ENCODE results near the gene LARGE1.

Gene LARGE1

DNA sequence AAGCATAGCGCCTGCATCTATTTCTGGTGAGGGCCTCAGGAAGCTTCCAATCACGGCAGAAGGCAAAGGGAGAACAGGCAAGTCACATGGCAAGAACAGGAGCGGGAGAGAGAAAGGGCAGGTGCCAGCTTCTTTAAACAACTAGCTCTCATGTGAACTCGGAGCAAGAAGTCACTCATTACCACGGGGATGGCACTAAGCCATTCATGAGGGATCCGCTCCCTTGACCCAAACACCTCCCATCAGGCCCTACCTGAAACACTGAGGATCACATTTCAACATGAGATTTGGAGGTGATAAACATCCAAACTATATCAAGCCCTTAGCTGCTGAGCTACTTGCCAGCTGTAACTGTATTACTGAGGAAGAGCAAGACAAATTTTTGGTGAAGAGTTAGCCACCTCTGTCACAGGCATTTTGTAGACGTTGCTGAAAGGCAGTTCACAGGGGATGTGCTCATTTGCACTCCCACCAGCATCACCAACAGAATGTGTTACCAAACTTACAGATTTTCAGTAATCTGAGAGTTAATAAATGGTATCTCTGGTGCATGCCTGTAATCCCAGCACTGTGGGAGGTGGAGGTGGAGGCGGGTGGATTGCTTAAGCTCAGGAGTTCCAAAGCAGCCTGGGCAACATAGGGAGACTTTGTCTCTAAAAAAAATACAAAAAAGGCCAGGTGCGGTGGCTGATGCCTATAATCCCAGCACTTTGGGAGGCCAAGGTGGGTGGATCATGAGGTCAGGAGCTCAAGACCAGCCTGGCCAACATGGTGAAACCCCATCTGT lies 398.2 kb downstream of the LARGE1 start:
- DNase-seq (ENCODE audit: low read depth, low spot score): no peak

DNA sequence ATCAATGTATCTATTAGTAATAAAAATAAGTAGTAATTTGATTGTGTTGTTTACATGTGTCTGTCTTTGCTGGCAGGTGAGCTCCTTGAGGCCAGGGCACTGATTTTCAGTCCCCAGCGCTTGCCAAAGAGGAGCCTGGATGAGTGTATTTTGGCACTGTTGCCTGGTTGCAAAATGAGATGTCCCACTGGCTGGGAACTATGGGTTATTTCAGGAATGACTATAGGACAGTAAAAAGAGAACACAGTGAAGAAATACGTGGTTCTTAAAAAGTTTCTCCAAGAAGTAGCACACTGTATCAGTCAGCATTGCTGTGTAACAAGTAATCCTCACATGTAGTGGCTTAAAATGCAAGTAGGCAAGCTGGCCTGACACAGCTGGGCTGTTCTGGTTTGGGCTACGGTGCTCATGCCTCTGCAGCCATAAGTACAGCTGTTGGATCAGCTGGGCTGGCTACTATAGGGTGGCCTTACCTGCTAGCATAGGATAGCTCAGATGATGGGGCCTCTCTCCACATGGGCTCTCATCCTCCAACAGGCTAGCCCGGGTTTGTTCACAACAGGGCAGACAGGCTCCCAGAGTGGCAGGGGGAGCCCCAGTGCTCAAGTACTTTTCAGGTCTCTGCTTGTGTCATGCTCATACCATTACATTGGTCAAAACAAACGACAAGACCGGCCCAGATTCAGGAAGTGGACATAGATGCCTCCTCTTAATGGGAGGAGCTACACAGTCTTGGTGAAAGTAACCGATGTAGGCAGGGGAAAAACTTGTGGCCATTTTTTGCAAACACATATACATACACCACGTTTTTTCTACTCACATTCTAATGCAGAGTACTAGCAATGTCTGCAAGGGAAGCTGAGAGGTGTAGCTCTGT lies 399.1 kb downstream of the LARGE1 start:
- DNase-seq (ENCODE audit: low read depth, low spot score): no peak

DNA sequence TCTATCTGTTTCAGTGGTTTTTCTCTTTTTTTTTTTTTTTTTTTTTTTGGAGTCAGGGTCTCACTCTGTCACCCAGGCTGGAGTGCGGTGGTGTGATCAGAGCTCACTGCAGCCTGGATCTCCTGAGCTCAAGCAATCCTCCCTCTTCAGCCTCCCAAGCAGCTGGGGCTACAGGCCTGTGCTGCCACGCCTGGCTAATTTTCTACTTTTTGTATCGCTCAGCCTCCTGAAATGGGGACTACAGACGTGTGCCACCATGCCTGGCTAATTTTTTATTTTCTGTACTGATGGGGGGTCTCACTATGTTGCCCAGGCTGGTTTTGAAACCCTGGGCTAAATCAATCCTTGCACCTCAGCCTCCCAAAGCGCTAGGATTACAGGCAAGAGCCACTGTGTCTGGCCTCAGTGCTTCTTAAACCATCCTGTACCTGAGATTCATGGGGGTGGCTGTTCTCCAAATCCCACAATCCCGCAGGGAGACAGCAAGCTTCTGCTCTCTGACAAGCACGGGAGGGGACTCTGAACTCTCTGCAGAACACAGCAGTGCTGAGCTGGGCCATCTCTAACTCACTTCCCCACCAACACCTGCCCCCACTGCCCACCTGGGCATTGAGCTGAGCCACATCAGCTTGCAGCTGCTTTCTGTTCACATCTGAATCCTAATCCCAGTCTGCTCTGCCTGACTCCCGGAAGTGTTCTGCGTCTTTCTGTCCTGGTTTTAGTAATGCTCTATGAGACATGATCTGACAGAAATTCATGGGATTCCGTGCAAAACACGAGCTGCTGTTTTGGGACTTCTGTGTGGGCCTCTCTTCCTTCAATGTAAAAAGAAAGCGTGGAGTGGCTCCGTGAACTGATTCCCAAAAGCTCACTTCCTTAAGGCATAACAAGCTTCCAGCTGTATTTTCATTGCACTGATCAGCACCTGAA lies 400.0 kb downstream of the LARGE1 start:
- DNase-seq (ENCODE audit: low read depth, low spot score): no peak

DNA sequence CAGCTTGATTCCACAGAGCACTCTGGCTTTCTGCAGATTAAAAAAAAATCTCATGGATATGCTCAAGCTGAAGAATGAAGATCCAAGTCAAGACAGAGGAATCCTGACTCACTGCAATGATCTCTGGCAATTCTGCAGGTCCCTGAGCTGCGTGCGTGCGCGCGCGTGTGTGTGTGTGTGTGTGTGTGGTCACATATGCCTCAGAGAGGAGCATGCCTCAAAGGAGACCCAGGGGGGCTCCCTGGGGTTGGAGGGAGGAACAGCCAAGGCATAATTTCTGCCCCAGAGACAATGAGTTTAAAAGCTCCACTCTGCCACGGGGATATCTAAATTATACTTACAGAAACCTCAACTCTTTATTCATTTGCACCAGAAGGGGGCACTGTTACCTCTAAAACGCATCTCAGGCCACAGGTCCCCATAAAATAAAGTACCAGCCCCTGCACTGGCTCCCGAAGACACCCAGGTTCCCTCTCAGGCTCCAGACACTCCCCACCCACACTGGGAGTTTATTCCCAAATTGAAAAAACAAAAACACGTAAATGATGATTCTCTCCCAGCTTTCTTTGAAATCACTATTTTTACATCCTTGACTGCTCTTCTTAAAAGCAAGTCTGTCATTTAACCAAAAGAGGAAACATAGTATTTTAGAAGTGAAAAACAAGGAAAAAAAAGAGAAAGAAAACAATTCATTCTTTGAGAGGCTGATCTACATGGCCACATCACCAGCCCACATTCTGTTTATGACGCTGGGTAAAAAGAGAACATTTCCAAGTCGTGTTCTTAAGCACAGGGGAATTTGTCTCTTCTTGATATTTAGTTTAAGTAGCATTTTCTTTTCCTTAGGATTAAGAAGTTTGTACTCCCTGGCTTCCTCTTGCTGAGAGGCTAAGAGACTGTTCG lies 401.0 kb downstream of the LARGE1 start:
- no peak for DNase-seq (ENCODE audit: low read depth, low spot score)

DNA sequence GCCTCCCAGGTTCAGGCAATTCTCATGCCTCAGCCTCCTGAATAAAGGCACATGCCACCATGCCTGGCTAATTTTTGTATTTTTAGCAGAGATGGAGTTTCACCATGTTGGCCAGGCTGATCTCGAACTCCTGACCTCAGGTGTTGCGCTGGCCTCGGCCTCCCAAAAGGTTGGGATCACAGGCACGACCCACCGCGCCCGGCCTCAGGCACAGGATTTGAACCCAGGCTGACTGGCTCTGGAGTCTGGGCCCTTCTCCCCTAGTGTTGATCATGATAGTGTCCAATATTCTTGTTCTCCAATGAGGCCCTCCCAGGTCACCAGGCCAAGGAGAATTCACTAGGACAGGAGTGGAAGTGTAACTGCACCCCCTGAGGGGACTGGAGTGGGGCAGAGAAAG lies 401.9 kb downstream of the LARGE1 start:
- no peak for DNase-seq (ENCODE audit: low read depth, low spot score)

DNA sequence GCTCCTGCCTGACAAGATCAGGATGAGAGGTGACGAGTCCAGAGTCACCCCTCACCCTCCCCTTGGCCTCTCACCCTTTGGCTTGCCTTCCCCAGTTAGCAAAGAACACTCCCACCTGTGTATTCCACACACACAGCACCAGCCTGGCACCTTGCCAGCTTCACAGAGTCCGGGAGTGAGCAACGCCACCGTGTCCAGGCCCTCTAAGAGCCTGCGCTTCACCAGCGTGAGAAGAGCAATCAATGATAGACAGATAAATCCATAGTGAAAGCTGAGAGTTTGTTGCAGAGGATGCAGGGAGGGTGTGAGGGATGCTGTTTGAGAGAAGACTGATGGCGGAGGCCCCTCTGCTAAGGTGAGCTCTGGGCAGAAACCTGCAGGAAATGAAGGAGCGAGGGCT lies 404.5 kb downstream of the LARGE1 start:
- DNase-seq (ENCODE audit: low read depth, low spot score): no peak

DNA sequence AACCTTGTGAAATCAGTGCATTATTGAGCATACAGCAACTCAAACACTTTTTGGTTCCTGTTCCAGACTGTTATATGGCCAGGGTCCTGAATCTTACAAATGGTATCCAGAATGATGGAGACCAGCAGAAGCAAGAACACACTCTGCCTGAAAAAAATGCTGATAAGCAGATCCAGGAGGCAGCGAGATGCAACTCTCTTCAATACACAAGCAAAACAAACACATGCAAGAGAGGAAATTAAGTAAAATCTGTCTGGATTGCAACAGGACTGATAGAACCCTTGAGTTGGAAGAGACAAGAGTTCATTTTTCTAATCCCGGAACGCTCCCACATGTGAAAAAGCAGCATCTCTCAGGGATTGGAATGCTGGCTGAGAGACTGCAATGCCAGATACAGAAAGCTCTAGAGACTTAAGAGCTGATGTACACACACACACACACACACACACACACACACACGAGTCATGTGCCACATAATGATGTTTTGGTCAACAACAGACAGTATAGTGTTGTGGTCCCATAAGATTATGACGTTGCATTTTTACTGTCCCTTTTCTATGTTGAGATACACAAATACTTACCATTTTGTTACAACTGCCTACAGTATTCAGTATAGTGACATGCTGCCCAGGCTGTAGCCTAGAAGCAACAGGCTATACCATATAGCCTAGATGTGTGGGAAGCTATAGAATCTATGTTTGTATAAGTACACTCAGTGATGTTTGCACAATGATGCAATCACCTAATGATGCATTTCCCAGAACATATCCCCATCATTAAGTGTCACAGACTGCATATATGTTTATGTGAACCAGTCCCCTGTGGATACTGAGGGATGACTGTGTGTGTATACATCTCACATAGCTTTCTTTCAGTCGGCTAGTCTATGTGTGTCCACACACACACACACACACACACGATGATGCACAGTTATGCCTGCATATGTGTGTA lies 406.6 kb downstream of the LARGE1 start:
- DNase-seq (ENCODE audit: low read depth, low spot score): no peak

DNA sequence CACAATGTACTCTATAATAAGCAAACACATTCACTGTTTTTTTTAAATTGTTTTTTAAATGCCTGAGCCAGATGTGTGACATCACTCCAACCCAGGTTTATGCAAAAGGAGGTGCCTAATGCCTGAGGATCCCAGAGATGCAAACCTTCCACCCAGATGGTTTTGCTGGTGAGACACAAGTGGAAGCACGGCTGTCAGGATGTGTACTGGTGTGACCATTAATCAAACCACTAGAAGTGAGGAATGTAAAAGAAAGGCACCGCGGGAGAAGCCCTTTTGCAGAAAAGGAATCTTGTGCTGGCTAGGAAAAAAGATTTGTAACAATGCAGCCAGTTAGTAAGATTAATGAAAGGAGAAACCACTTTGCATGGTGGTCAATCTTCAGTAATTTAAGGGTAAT lies 407.4 kb downstream of the LARGE1 start:
- DNase-seq (ENCODE audit: low read depth, low spot score): no peak

DNA sequence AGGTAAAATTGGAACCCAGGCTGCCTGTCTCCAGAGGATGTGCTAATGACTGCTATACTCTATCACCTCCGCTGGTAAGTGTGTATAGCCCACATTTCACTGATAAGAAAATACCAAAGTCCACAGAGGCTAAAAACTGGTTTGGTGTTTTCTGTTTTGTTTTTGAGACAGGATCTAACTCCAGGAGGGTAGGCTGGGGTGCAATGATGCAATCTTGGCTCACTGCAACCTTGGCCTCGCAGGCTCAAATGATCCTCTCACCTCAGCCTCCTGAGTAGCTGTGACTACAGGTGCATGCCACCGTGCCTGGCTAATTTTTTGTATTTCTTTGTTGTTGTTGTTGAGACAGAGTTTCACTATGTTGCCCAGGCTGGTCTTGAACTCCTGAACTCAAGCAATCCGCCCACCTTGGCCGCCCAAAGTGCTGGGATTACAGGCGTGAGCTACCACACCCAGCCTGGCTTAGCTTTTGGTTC lies 409.8 kb downstream of the LARGE1 start:
- DNase-seq (ENCODE audit: low read depth, low spot score): no peak

DNA sequence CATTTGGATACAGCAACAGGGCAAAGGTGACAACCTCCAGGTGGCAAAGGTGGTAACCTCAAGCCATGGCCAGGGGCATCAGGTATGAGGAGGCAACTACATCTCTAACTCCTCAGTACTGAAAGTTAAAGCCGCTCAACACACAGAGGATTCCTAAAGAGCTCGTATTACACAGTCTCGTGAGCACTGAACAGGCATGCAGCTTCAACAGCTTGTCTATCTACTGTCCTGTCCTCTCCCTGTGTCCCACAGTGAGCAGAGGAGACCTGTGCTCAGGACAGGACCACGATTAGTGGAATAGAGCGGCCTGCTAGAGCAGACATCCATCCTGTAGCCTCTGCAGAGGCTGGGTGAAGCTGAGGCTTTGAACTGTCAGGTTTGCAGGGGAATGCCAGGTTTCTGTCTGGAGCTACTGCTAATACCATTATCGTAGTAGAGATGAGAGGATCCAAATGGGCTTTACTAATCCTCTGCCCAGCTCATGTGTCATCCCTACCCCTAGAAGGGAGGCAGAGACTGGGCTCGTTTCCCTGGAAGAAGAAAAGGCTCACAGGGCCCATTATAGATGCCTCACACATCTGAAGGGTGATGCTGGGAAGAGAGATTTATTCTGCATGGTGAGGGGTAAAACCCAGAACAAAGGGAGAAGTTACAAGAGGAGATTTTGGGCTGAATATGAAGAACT lies 415.2 kb downstream of the LARGE1 start:
- no peak for DNase-seq (ENCODE audit: low read depth, low spot score)

DNA sequence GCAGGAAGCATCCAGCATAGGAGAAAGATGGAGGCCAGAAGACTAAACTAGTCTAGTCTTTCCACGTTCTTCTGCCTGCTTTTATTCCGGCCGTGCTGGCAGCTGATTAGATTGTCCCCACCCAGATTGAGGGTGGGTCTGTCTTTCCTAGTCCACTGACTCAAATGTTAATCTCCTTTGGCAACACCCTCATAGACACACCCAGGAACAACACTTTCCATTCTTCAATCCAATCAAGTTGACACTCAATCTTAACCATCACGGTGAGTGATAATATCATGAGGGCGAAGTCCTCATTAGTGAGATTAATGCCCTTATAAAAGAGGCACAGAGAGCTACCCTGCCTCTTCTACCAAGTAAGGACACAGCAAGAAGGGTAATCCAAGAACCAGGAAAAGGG lies 424.2 kb downstream of the LARGE1 start:
- no peak for DNase-seq (ENCODE audit: low read depth, low spot score)

DNA sequence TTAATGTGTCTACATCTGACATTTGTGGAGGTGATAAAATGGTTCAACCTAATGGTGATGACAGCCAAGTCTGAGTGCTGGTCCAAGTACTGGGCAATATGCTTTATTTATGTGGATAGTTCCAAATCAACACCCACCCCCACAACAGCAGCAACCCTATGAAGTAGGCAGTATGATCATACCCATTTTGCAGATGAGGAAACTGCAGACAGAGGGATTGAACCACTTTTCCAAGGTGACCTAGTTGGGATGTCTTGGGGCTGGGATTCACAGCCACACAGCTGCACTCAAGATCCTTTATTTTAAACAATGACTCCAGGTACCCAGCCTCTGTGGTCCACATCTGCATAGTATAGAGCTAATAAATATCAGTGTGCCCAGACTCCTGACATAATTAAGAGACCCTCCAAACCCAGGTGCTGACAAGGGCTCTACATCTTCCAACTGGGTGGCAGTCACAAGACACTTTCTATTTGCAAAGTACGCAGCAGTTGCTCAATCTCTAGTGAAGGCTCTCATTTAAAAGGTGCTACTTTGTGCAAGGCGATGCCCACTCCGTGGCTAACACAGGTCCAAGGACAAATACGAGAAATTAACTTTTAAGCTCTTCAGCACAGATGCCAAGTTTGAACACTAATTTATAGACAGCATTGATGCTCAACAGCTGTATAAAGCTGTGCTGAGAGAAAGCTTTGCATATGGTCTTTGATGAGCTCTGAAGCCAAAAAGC lies 426.6 kb downstream of the LARGE1 start:
- DNase-seq (ENCODE audit: low read depth, low spot score): no peak

DNA sequence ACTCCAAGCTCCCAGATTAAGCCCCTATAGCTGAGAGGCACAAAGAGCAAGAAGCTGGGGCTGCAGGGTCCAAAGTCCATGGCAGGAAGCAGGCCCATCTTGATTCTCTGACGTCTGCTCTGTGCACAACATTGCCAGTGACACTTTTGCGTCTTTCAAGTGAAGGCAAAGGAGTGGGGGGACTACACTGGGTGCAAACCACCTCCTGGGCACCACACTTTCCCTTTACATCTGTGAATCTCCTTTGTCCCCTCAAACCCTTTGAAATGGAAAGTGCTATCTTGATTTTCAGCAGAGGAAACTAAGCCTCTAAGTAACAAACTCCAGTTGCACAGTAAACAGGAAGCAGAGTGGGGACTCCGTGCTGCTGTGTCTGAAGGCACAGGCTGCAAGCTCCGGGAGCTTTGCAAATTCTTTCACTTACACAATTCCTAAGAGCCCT lies 428.0 kb downstream of the LARGE1 start:
- no peak for DNase-seq (ENCODE audit: low read depth, low spot score)

DNA sequence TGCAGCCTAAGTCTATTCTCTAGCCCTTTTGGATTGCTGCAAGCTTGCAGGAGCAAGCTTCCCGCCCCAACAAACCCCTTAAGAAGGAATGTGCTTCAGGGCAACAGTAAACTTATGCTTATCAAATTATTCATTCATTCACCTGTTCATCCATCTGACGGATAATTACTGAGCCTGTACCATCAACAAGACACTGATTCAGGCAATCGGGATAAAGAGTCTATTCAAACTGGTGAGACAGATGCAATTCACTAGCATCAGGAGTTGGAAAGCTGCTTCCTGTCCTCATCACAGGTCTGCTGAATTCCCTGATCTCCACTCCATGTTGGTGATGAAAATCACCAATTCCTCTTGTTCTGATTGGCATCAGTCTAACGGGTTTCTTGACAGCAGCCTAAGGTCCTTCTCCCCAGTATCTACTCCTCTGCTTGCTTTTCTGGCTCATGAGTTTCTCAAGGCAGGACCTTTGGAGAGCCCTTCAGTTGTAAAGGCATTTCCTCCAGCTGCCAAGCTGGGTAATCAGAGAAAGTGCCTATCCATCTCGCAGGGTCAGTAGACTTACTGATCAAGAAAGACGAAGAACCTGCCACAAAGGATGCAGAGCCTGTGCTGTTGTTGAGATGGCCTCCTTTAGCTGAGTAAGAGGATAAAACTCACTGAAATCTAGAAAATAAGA lies 433.1 kb downstream of the LARGE1 start:
- no peak for DNase-seq (ENCODE audit: low read depth, low spot score)

DNA sequence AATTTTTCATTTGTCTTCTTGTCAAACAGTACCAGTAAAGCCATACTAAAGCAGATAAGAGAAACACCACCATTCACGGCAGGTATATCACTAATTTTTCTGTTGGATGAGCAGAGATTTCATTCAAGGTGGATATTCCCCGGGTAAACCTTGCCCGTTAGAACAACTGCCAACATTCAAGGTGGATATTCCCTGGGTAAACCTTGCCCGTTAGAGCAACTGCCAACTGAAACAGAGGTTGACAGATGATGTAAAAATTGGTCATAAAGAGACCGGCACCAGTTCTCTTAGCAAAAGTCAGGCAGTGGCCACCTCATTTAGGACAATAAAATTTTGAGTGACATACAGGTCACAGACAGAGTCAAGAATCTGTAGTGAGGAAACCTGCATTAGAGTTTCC lies 438.7 kb downstream of the LARGE1 start:
- no peak for DNase-seq (ENCODE audit: low read depth, low spot score)

DNA sequence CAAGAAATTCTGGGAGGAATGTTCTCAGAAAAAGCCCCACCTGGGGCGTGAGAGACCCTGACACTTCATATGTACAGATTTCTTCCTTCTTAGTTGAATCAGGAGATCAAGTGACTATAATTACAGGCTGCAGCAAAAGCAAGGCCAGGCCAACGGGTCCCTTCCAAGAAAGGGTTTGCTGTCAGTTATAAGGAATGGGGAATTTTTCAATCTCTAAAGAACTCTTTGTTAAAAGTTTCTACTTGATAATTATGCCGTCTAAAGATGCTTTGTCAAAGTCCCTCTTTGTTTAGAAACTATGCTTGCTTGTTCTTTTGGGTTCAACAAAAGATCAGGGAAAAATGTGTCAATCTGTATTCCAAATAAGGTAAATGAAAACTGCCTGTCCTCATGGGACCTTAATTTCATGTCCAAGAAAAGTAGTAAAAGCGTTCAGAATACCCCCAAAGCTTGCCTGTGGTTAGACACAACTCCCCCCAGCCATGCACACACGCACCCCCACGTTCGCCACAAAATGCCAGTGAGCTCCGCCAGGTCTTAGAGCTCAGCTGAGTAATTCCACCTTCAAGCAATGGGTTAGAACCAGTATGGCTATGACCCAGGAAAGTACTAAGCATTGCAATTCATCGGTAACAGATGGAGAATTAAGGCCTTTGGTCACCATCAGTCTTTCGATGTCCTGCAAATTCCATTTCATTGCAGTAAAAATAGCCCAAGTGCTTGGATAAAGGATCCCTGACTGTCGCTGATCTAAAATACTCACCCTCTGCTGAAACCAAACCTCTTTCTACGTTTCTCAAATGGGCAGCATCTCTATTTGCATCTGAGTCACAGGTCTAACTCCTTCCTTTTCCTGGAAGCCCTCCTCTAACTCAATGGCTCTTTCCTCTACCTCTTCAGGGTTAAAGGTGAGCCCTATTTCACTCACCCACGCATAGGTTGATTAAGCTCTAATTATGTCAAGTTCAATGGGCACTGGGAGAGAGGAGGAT lies 442.9 kb downstream of the LARGE1 start:
- no peak for DNase-seq (ENCODE audit: low read depth, low spot score)
